HepG2 (cell line): Measurements from ENCODE around the gene NELL2. TPM values are rescaled to one million over a fixed set of nuclear protein-coding genes. Genes with fewer than 3 reads are reported as not detected.

ENCODE experiments used
- ATAC-seq: fragments of 200-7000 bp; cut with Tn5 transposase; 3 replicates; pipeline ENCODE4 v1.9.1; 2020; ENCODE audit warnings: mild to moderate bottlenecking, moderate library complexity
- BruUV-seq: library from RNA; stranded (reverse); fragments of 400-500 nt; replicated peaks from 2 replicates; lab custom pipeline; 2021; lab: Mats Ljungman, UMichigan
- CTCF ChIA-PET: fragments of 300-600 bp; formaldehyde crosslinking; extraction: SDS; loops from one replicate; lab custom pipeline; 2021; ENCODE audit warnings: low total read pairs, inconsistent platforms, low intra/inter-chr PET ratio; lab: Yijun Ruan, JAX
- POLR2A ChIA-PET: fragments of 350-600 bp; sonication (Branson Sonifier 250); formaldehyde crosslinking; loops from one replicate; lab custom pipeline; 2020; ENCODE audit warnings: antibody characterized with exemption, inconsistent platforms; lab: Yijun Ruan, JAX
- DNase-seq: peaks from one replicate; pipeline ENCODE4 v3.0.0-alpha.2; 2015; ENCODE audit warnings: low spot score
- FAIRE-seq: peaks from 3 replicates; lab custom pipeline; 2011; peaks lifted over from hg19 to GRCh38; lab: Jason Lieb, UNC
- H2AFZ ChIP-seq: one replicate; pipeline ENCODE4 v1.6.1; 2011; ENCODE audit warnings: low read length, inconsistent platforms
- H3K27ac ChIP-seq: fragments of 300-600 bp; 3 replicates; pipeline ENCODE4 v1.8.0; 2011; ENCODE audit warnings: mixed run types, mild to moderate bottlenecking, mixed read lengths, low read length, inconsistent platforms; ENCODE audit not compliant: insufficient read depth; ENCODE audit errors: extremely low read length
- H3K27me3 ChIP-seq, 2 experiments: fragments of 200-600 bp in 1 of 2; 2 replicates in 1 of 2; 3 replicates in 1 of 2; pipeline versions ENCODE4 v1.6.0 to v1.8.0; 2011; ENCODE audit warnings: low read length in 2 of 2, mild to moderate bottlenecking in 2 of 2, moderate library complexity in 2 of 2, inconsistent platforms in 1 of 2; ENCODE audit not compliant: insufficient read depth in 2 of 2, control insufficient read depth in 1 of 2
- H3K36me3 ChIP-seq, 2 experiments: fragments of 200-600 bp in 1 of 2; replicated peaks in 1 of 2; 2 replicates in 1 of 2; 3 replicates in 1 of 2; pipeline versions ENCODE4 v1.5.1 to v1.8.0; 2011; ENCODE audit warnings: low read length in 2 of 2, inconsistent platforms in 1 of 2; ENCODE audit not compliant: insufficient read depth in 2 of 2, control insufficient read depth in 1 of 2
- H3K4me1 ChIP-seq: 2 replicates; pipeline ENCODE4 v1.5.1; 2012; ENCODE audit warnings: low read length, inconsistent platforms; ENCODE audit not compliant: insufficient read depth
- H3K4me2 ChIP-seq: 2 replicates; pipeline ENCODE4 v1.6.0; 2011; ENCODE audit warnings: low read depth, low read length, inconsistent platforms
- H3K4me3 ChIP-seq, 3 experiments: fragments of 200-600 bp in 1 of 3; sonication (generic), shearing (Covaris generic) in 1 of 3; replicated peaks in 1 of 3; 2 replicates each; pipeline ENCODE4 v1.5.1; 2011 to 2016; ENCODE audit warnings: low read length in 3 of 3, inconsistent platforms in 2 of 3, low read depth in 2 of 3, mild to moderate bottlenecking in 2 of 3, control low read depth in 1 of 3, mixed read lengths in 1 of 3; ENCODE audit not compliant: insufficient read depth in 1 of 3
- H3K79me2 ChIP-seq: one replicate; pipeline ENCODE4 v1.6.1; 2011; ENCODE audit warnings: low read length, inconsistent platforms; ENCODE audit not compliant: insufficient read depth
- H3K9ac ChIP-seq: 2 replicates; pipeline ENCODE4 v1.6.0; 2011; ENCODE audit warnings: mild to moderate bottlenecking, low read depth, low read length, inconsistent platforms; ENCODE audit not compliant: insufficient read depth
- H3K9me3 ChIP-seq: 2 replicates; pipeline ENCODE4 v1.5.1; 2012; ENCODE audit warnings: mild to moderate bottlenecking, low read length
- H4K20me1 ChIP-seq: 2 replicates; pipeline ENCODE4 v1.6.0; 2011; ENCODE audit warnings: inconsistent platforms, mild to moderate bottlenecking, low read length, moderate library complexity; ENCODE audit not compliant: insufficient read depth
- CENPBD1 ChIP-seq: sonication (generic); formaldehyde crosslinking; IDR thresholded peaks from 2 replicates; pipeline ENCODE4 v1.8.0; 2022; ENCODE audit warnings: missing genetic modification reagents, low read depth, mild to moderate bottlenecking, borderline replicate concordance
- IKZF1 ChIP-seq: fragments of 450-650 bp; IDR thresholded peaks from 2 replicates; pipeline ENCODE4 v1.7.1; 2016
- NFYC ChIP-seq: IDR thresholded peaks from 2 replicates; pipeline ENCODE4 v1.6.1; 2016; ENCODE audit warnings: missing genetic modification reagents, missing compliant biosample characterization
- NR2F1 ChIP-seq, 2 experiments: fragments of 450-650 bp in 1 of 2; formaldehyde crosslinking in 1 of 2; IDR thresholded peaks; 2 replicates each; pipeline versions ENCODE4 v1.5.0 to v1.6.1; 2016 to 2020; ENCODE audit warnings: mild to moderate bottlenecking in 1 of 2, missing compliant biosample characterization in 1 of 2, missing genetic modification reagents in 1 of 2, moderate library complexity in 1 of 2
- POLR2G ChIP-seq: fragments of 200-400 bp; formaldehyde crosslinking; IDR thresholded peaks from 2 replicates; pipeline ENCODE4 v1.6.1; 2018; ENCODE audit warnings: mild to moderate bottlenecking, low read depth, low read length, moderate library complexity
- TAF15 ChIP-seq: fragments of 200-400 bp; formaldehyde crosslinking; IDR thresholded peaks from one replicate; pipeline ENCODE4 v1.6.1; 2018; ENCODE audit warnings: mild to moderate bottlenecking, low read depth, low read length; ENCODE audit not compliant: poor library complexity, severe bottlenecking
- ZBTB7A ChIP-seq: sonication (generic); formaldehyde crosslinking; IDR thresholded peaks from 2 replicates; pipeline ENCODE4 v1.8.0; 2022; ENCODE audit warnings: mild to moderate bottlenecking, missing genetic modification reagents
- ZNF124 ChIP-seq: sonication (generic); formaldehyde crosslinking; IDR thresholded peaks from 2 replicates; pipeline ENCODE4 v1.4.0; 2020; ENCODE audit warnings: missing genetic modification reagents
- ZNF280D ChIP-seq: sonication (generic); formaldehyde crosslinking; IDR thresholded peaks from 2 replicates; pipeline ENCODE4 v1.5.1; 2020; ENCODE audit warnings: mild to moderate bottlenecking, missing genetic modification reagents
- ZNF574 ChIP-seq: sonication (generic); formaldehyde crosslinking; IDR thresholded peaks from 2 replicates; pipeline ENCODE4 v1.4.0; 2020; ENCODE audit warnings: missing genetic modification reagents
- ZNF784 ChIP-seq: sonication (generic); formaldehyde crosslinking; IDR thresholded peaks from 2 replicates; pipeline ENCODE4 v1.5.1; 2020; ENCODE audit warnings: missing genetic modification reagents, mild to moderate bottlenecking, borderline replicate concordance
- ZNF883 ChIP-seq: sonication (generic); formaldehyde crosslinking; IDR thresholded peaks from 2 replicates; pipeline ENCODE4 v1.5.1; 2020; ENCODE audit warnings: mild to moderate bottlenecking, missing genetic modification reagents; ENCODE audit errors: not compliant biosample characterization
- in situ Hi-C: cut with HindIII; loops from 2 replicates; pipeline ENCODE4 v1.10.0; 2017; ENCODE audit warnings: low pct_unique_long_range_greater_than_20kb; ENCODE audit not compliant: extremely low pct_ligation_motif_present
- intact Hi-C: fragments of 100-400 bp; cut with micrococcal nuclease; formaldehyde crosslinking; loops from one replicate; pipeline ENCODE4 v1.10.0; 2022; ENCODE audit not compliant: unreplicated experiment
- polyA plus RNA-seq, 8 experiments: library from polyadenylated mRNA; depleted of rRNA in 3 of 8; stranded (reverse) in 7 of 8; unstranded in 1 of 8; fragments of >200 nt; fragmentation: Illumina TruSeq in 4 of 8; extraction: Trizol in 4 of 8; gene quantifications; 2 replicates each; pipeline versions ENCODE4 v1.2.1 to v1.2.3, GENCODE V29; 2011 to 2016; ENCODE audit warnings: low read depth in 4 of 8, missing spikeins in 1 of 8, mixed read lengths in 1 of 8; ENCODE audit not compliant: insufficient read depth in 1 of 8
- total RNA-seq, 5 experiments: library from RNA; depleted of rRNA; stranded (reverse); fragments of >200 nt; fragmentation: Illumina TruSeq; extraction: Trizol; gene quantifications; 2 replicates each; pipeline ENCODE4 v1.2.3, GENCODE V29; 2016; ENCODE audit warnings: low read depth in 1 of 5

Gene NELL2
- total and polyA plus RNA-seq, 2 of the 13 experiments (the other 11 are each of a cell fraction or from before 2014, with no cell fraction given) = 0.11 TPM; not detected in 1

- DNase-seq = no peak
- no peak for FAIRE-seq
- Histone ChIP-seq H3K27me3 (no peaks in the 10 kb centered on the region), H3K27ac (no peak overlapping the region), H3K79me2 (no peaks in the 10 kb centered on the region), H3K9me3 (no peaks in the 10 kb centered on the region), H2AFZ (no peak overlapping the region), H3K4me3 (no peak overlapping the region), H3K9ac (no peak overlapping the region), H4K20me1 (no peaks in the 10 kb centered on the region), H3K4me1 (no peaks in the 10 kb centered on the region), H3K4me2 (no peak overlapping the region), H3K36me3 (no peaks in the 10 kb centered on the region)
- ATAC-seq = no peak
- TF ChIP-seq IKZF1 (no peak), ZBTB7A (CRISPR knock-in tag) (no peak), ZNF883 (CRISPR knock-in tag) (no peak), TAF15 (no peak), ZNF280D (CRISPR knock-in tag) (no peak), ZNF784 (CRISPR knock-in tag) (no peak), ZNF124 (CRISPR knock-in tag) (no peak), ZNF574 (CRISPR knock-in tag) (no peak), CENPBD1 (CRISPR knock-in tag) (no peak), NFYC (no peak), NR2F1 (CRISPR knock-in tag; IDR thresholded peaks at IDR 0.05) (no peak), POLR2G (no peak)
- in situ Hi-C loops (no loop called here), intact Hi-C loops (no loop called here)
- ChIA-PET CTCF (no interaction called here), POLR2A (no interaction called here)
- no TSS peak for BruUV-seq
Observed at GRCh38 chr12:44490181-44490580, 385.9 kb downstream of the NELL2 start.
